GM21737 (cell line): ENCODE results near the gene NEDD4L.
"Not testable (repeated sequence)": the region's sequence is repeated elsewhere in the genome, so short reads cannot be mapped to it uniquely, and the experiment has no call there.

Source experiments
- ATAC-seq: cut with Tn5 transposase; IDR thresholded peaks from one replicate; pipeline ENCODE4 v1.9.1; 2021; ENCODE audit warnings: mild to moderate bottlenecking, moderate library complexity; ENCODE audit not compliant: unreplicated experiment

Gene NEDD4L

GRCh38 chr18:58257461-58257860 is 213.4 kb downstream of the NEDD4L start:
- no peak for ATAC-seq

GRCh38 chr18:58258692-58259342 is 214.8 kb downstream of the NEDD4L start:
- no peak for ATAC-seq

- no peak for ATAC-seq
Observed at GRCh38 chr18:58263055-58263957, 219.3 kb downstream of the NEDD4L start.

- no peak for ATAC-seq
Observed at GRCh38 chr18:58264075-58264474, 220.0 kb downstream of the NEDD4L start.

- no peak for ATAC-seq
Observed at GRCh38 chr18:58264840-58265239, 220.8 kb downstream of the NEDD4L start.

- ATAC-seq, result not testable (repeated sequence)
Observed at GRCh38 chr18:58265489-58265888, 221.5 kb downstream of the NEDD4L start.

- ATAC-seq, result no peak
Observed at GRCh38 chr18:58266291-58266690, 222.3 kb downstream of the NEDD4L start.

GRCh38 chr18:58267493-58267892 is 223.5 kb downstream of the NEDD4L start:
- no peak for ATAC-seq

GRCh38 chr18:58268849-58269248 is 224.8 kb downstream of the NEDD4L start:
- no peak for ATAC-seq

DNA sequence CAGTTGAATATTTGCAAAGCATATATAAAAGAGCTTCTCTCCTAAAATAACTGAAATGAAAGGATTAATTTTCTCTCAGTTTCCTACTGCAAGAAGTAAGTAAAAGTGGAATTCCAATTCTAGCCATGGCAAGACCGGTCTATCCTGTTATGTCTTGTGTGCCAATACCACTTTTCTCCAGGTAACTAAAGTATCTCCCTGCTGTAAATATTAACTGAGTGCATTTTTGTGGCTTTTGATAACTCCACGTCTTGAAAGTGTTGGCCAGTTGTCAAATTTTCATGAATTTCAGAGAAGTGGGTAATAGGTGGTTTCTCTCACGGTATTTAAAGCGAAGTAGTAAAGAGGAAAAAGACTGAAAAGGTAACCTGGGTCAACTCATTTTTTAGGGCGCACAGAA is 225.9 kb downstream of the NEDD4L start:
- ATAC-seq, result no peak

DNA sequence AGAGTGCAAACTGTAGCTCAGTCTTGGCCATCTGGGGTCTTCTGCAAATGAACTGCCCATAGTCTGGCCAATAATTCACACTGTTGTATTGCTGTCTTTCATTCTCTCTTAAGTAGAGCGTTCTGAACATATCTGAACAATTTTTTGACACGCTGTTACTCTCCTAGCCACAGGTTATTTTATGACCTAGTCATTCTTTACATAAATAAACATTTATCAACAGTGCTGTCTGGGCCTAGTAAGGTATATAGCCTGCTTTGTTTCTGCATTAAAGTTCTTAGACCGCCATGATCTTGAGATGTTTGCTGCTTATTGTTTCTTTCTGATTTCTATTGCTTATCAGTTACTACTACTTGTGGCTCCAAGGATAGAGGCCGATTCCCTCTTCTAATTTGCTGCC is 226.4 kb downstream of the NEDD4L start:
- ATAC-seq, result no peak

- ATAC-seq, result no peak
Observed at GRCh38 chr18:58271770-58272169, 227.7 kb downstream of the NEDD4L start.

- no peak for ATAC-seq
Observed at GRCh38 chr18:58272209-58272608, 228.2 kb downstream of the NEDD4L start.

- ATAC-seq, result no peak
Observed at GRCh38 chr18:58272779-58273435, 228.9 kb downstream of the NEDD4L start.

- no peak for ATAC-seq
Observed at GRCh38 chr18:58275176-58275575, 231.2 kb downstream of the NEDD4L start.

GRCh38 chr18:58276789-58277739 is 233.0 kb downstream of the NEDD4L start:
- no peak for ATAC-seq

- no peak for ATAC-seq
Observed at GRCh38 chr18:58279504-58280175, 235.6 kb downstream of the NEDD4L start.

DNA sequence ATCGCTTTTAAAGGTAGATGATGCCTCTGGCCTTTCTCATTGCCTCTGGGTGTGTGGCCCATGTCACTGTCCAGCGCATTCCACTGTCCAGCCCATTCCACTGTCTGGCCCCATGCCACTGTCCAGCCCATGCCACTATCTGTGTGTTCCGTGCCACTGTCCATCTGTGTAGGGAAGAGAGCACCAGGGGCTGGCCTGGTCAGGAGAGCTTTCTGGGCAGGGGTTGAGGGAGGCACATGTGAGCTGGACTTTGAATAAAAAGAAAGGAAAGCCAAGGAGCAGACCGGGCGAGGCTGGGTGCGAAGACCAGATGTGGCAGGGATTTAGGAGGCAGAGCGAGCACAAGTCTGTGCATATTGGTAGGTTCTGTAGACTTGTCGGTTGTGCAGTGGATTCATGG is 236.2 kb downstream of the NEDD4L start:
- ATAC-seq, result no peak

- ATAC-seq, result not testable (repeated sequence)
Observed at GRCh38 chr18:58282872-58283271, 238.8 kb downstream of the NEDD4L start.
